HFFc6 (cell line): ENCODE results near the gene MAGOH. TPM values are rescaled to one million over a fixed set of nuclear protein-coding genes. Genes with fewer than 3 reads are reported as not detected.
A peak's percentile ranks its signal among the peaks of the same experiment; 100 is the strongest.

Experiments used
- DNase-seq: peaks from one replicate; pipeline ENCODE4 v3.0.0-alpha.2; 2018
- H3K27ac Mint-ChIP-seq: 2 replicates; pipeline ENCODE4 v1.8.0; 2020; ENCODE audit warnings: mild to moderate bottlenecking, mixed read lengths
- H3K27me3 Mint-ChIP-seq: 2 replicates; pipeline ENCODE4 v1.8.0; 2021; ENCODE audit warnings: mild to moderate bottlenecking, moderate library complexity, mixed read lengths; ENCODE audit not compliant: insufficient read depth
- H3K36me3 Mint-ChIP-seq: 2 replicates; pipeline ENCODE4 v1.8.0; 2021; ENCODE audit warnings: low read depth, mixed read lengths
- H3K4me1 Mint-ChIP-seq: 2 replicates; pipeline ENCODE4 v1.8.0; 2020; ENCODE audit warnings: low read depth, mixed read lengths
- H3K4me3 Mint-ChIP-seq: 2 replicates; pipeline ENCODE4 v1.8.0; 2020; ENCODE audit warnings: mild to moderate bottlenecking, moderate library complexity, mixed read lengths
- H3K9me3 Mint-ChIP-seq: 2 replicates; pipeline ENCODE4 v1.8.0; 2020; ENCODE audit warnings: mild to moderate bottlenecking, mixed read lengths
- total RNA-seq, 6 experiments: library from RNA; stranded (reverse); fragmentation: NEBNext Ultra II Directional; extraction: Animal tissue kit (Norgen Biotek cat#: 25700); gene quantifications; 2 replicates in 1 of 6; 3 replicates in 5 of 6; pipeline ENCODE4 v1.2.3, GENCODE V29; 2021
- TF ChIP-seq, protein P1 (sequence below): fragments of 200-600 bp; sonication (generic); IDR thresholded peaks from 2 replicates; pipeline ENCODE4 v1.5.0; 2021; ENCODE audit warnings: antibody characterized with exemption, mild to moderate bottlenecking

MAGOH gene
- total RNA-seq, 6 experiments from 2014 or later = 34.9 to 54.2 (median 47.1) TPM

DNA sequence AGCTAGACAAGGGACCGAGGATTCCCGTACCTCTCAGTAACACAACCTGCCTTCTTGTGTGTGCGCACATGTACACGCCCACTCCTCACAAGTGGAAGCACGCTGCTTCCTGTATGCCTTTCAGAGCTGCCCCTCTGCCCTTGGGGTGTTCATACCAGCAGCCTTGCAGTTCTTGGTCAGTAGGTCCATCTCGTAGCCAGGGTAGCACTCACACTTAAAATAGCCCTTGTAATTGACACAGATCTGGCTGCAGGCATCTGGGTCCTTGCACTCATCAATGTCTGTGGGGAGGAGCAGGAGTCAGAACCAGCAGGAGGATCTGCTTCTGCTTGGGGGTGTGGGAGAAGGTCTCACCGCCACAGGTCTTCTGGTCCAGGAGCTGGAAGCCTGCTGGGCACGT, 32.6 kb upstream of the MAGOH start:
- TF ChIP-seq, protein P1, sequence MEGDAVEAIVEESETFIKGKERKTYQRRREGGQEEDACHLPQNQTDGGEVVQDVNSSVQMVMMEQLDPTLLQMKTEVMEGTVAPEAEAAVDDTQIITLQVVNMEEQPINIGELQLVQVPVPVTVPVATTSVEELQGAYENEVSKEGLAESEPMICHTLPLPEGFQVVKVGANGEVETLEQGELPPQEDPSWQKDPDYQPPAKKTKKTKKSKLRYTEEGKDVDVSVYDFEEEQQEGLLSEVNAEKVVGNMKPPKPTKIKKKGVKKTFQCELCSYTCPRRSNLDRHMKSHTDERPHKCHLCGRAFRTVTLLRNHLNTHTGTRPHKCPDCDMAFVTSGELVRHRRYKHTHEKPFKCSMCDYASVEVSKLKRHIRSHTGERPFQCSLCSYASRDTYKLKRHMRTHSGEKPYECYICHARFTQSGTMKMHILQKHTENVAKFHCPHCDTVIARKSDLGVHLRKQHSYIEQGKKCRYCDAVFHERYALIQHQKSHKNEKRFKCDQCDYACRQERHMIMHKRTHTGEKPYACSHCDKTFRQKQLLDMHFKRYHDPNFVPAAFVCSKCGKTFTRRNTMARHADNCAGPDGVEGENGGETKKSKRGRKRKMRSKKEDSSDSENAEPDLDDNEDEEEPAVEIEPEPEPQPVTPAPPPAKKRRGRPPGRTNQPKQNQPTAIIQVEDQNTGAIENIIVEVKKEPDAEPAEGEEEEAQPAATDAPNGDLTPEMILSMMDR = no peak
- Mint-ChIP-seq H3K27ac (no peak overlapping the region), H3K27me3 (no peaks in the 10 kb centered on the region; the same call in 1 of the 2 replicates), H3K36me3 (no peaks in the 10 kb centered on the region), H3K9me3 (no peaks in the 10 kb centered on the region), H3K4me1 (no peaks in the 10 kb centered on the region), H3K4me3 (no peak overlapping the region)
- DNase-seq = no peak

DNA sequence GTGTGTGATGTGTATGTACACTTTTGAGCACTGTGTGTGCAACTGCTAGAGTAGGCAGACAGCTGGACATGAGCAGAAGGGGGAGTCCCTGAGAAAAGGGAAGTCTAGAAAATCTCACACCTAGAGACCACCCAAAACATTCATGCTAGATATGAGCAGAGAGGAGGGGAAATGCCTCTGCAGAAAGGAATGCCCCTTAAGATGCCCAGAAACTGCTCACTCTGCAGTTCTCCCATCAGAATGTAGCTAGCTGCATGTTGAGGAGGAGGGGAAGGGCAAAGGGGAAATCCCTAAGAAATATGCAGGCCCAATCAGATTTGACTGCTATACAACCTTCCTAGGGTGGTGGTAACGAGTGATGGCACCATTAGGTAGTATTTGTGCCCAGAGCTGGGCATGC, 31.8 kb upstream of the MAGOH start:
- H3K27ac Mint-ChIP-seq = no peak overlapping the region

DNA sequence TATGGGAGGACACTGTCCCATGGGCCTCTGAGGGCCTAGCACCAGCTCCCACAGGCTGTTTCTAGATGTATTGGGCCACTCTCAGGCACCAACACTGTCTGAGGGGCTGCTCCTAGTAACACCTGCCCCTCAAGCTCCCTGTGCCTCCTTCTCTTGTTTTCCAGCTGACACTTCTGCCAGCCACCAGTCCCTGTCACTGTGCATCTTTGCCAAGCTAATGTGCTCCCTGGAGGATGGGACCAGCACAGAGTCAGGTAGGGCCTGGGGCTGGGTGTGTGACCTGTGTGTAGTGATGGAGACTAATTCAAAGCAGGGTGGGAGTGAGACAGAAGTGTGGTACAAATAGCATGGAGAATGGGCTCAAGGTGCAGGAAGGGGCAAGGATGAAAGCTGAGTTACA, 29.4 kb upstream of the MAGOH start:
- H3K27ac Mint-ChIP-seq = no peak overlapping the region
- H3K4me1 Mint-ChIP-seq = no peaks in the 10 kb centered on the region
- no peaks in the 10 kb centered on the region for H3K36me3 Mint-ChIP-seq
- H3K4me3 Mint-ChIP-seq = no peak overlapping the region
- TF ChIP-seq, protein P1 = no peak
- H3K27me3 Mint-ChIP-seq = no peaks in the 10 kb centered on the region
- no peak for DNase-seq
- H3K9me3 Mint-ChIP-seq = no peaks in the 10 kb centered on the region

More for the DNA sequence above, 31.8 kb upstream of the MAGOH start:
- no peak overlapping the region for H3K4me3 Mint-ChIP-seq
- no peaks in the 10 kb centered on the region; the same call in 1 of the 2 replicates for H3K27me3 Mint-ChIP-seq
- TF ChIP-seq, protein P1 = no peak
- H3K9me3 Mint-ChIP-seq = no peaks in the 10 kb centered on the region
- H3K36me3 Mint-ChIP-seq = no peaks in the 10 kb centered on the region
- H3K4me1 Mint-ChIP-seq = no peaks in the 10 kb centered on the region
- DNase-seq = no peak

DNA sequence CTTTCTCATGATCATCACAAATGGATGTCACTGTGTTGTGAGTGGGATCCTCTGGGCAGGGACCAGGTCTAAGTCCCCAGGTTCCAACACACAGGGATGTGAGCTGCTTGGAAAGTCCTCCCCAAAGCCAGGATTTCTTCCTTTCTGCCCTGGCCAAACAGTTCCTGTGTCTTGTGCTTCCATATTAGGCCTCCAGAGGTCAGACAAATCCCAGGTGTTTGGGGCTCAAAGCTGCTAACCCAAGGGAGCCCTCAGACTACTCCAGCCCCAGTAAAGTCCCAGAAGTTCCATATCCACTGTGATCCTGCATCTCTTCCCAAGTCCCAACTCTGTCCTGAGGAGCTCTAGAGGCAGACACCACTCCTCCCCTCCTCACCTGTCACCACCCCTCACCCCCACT, 27.7 kb upstream of the MAGOH start:
- no peak overlapping the region for H3K4me3 Mint-ChIP-seq
- no peaks in the 10 kb centered on the region for H3K27me3 Mint-ChIP-seq
- no peaks in the 10 kb centered on the region for H3K9me3 Mint-ChIP-seq
- no peak overlapping the region for H3K27ac Mint-ChIP-seq
- TF ChIP-seq, protein P1 = peak; percentile 61
- peak; percentile 11 for DNase-seq
- no peaks in the 10 kb centered on the region for H3K36me3 Mint-ChIP-seq
- no peaks in the 10 kb centered on the region for H3K4me1 Mint-ChIP-seq

DNA sequence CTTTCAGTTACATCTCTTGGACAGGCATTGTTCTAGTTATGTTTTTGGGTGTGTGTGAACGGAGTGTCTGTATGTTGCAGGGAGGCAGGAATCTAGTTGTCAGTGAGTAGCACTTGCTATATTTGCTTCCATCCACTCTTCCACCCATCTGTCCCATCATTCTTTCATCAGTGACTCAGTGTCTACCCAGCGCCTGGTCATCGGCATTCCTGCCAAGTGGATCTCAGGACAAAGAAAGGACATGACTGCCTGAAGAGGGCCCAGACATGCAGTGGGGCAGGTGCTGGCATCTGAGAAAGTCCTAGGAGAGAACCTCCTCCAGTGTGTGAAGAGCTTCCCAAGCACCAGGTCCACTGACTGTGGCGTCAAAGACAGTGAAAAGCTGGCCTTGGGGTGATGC, 27.3 kb upstream of the MAGOH start:
- H3K27me3 Mint-ChIP-seq = no peaks in the 10 kb centered on the region
- TF ChIP-seq, protein P1 = no peak
- H3K4me1 Mint-ChIP-seq = no peaks in the 10 kb centered on the region
- no peak overlapping the region for H3K4me3 Mint-ChIP-seq
- no peak overlapping the region for H3K27ac Mint-ChIP-seq
- H3K36me3 Mint-ChIP-seq = no peaks in the 10 kb centered on the region
- H3K9me3 Mint-ChIP-seq = no peaks in the 10 kb centered on the region
- DNase-seq = no peak

DNA sequence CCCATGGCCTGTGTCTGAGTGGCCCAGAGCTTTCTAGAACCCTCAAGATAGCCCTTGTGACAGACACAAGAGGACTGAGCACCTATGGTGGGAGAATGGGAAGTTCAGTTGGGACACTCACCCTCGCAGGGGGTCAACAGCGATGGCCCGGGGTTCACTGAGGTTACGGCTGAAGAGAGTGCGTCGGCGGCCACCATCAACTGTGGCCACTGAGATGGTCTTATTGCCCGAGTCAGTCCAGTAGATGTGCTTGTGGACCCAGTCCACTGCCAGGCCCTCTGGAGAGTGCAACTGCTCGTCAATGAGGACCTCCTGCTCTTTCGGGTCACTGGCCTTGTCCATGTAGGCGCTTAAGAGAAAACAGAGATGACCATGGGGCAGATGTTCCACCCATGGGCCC, 25.7 kb upstream of the MAGOH start:
- Mint-ChIP-seq H3K27ac (no peak overlapping the region), H3K4me1 (no peaks in the 10 kb centered on the region), H3K27me3 (no peaks in the 10 kb centered on the region), H3K9me3 (no peaks in the 10 kb centered on the region), H3K36me3 (no peaks in the 10 kb centered on the region), H3K4me3 (no peak overlapping the region)
- TF ChIP-seq, protein P1 = no peak
- no peak for DNase-seq
